Stimulated activated CD8-positive, alpha-beta memory T cell treated with anti-CD3 and anti-CD28 coated beads, Interleukin-2, amount 100 ng/mL, for 1 hour (primary cell): ENCODE data around the gene NCOA5.

ENCODE experiments used
- DNase-seq, 2 donors: peaks; one replicate each; pipeline ENCODE4 v3.0.0-alpha.2; 2020; ENCODE audit warnings: low read depth in 2 of 2

NCOA5 gene

GRCh38 chr20:46017272-46017671 is 72.5 kb downstream of the NCOA5 start:
- no peak for DNase-seq

GRCh38 chr20:46014517-46015396 is 75.0 kb downstream of the NCOA5 start:
- DNase-seq = no peak

- no peak for DNase-seq
Observed at GRCh38 chr20:46013829-46014516, 75.8 kb downstream of the NCOA5 start.

GRCh38 chr20:46013322-46013828 is 76.4 kb downstream of the NCOA5 start:
- no peak for DNase-seq

- no peak for DNase-seq
Observed at GRCh38 chr20:46012921-46013320, 76.8 kb downstream of the NCOA5 start.

GRCh38 chr20:46011631-46012482 is 77.9 kb downstream of the NCOA5 start:
- no peak for DNase-seq
